ENCODE results near the gene CD1B.

GRCh38 chr1:158311066-158311465, 20.3 kb downstream of the CD1B start:
- TF ChIP-seq CTCF (IDR thresholded peaks at IDR 0.05; ENCODE audit: poor library complexity, severe bottlenecking) (no peak), TAF1 (IDR thresholded peaks at IDR 0.05; ENCODE audit: low read depth) (no peak), POLR2AphosphoS5 (IDR thresholded peaks at IDR 0.05) (no peak), EZH2 (IDR thresholded peaks at IDR 0.05; ENCODE audit: borderline replicate concordance, insufficient read depth, low read length, poor library complexity, severe bottlenecking) (no peak), SMC3 (conservative IDR thresholded peaks at IDR 0.05; ENCODE audit: poor library complexity) (no peak), MXI1 (conservative IDR thresholded peaks at IDR 0.05; ENCODE audit: poor library complexity, severe bottlenecking) (no peak), REST (IDR thresholded peaks at IDR 0.05; ENCODE audit: borderline replicate concordance) (no peak)
